ENCODE data around the gene BCAS1.
"Not testable (repeated sequence)": the region's sequence is repeated elsewhere in the genome, so short reads cannot be mapped to it uniquely, and the experiment has no call there.

The BCAS1 gene

DNA sequence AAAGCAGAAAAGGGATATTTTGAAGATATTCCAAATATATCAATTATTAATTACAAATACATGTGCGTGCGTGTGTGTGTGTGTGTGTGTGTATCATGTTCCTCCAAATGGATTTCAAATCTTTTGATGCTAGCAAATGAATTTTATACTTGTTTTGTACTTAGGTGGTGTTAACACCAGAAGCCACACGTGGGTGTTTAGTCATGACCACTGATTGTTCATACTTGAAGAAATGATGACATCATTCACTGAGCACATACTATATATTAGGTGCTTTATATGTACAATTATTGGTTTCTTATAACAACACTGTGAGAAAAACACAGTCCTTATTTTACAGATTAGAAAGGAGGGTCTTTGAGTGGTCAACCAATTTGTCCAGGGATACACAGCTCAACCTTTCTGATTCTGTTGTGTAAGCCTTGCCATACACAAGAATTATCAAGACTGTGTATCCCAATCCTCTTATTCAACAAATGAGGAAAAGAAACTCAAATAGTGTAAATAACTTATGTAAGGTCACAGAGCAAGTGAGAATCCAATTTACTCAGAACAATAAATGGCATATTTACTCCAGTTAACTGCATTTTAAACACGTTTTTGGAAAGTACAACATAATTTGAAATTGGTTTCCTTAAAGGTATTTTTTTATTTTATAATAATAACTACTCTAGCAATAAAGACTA lies 88.5 kb downstream of the BCAS1 start:
- no peak for DNase-seq

DNA sequence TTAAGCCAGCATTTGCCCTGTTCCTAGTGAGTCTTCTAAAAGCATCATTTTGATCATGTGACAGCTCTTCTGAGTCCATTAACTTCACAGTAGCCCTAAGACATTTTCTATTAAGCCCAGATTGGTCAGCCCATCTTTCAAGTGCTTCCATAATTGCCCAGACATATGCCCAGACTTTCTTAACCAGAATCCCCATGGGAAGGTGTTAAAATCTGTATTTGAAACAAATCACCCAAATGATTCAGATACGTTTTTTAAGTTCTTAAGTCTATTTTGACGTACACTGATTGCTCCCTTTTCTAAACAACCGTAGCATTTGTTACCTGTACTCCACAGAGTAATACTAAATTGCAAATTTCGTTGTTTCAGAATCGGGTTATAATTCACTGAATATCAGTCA lies 89.3 kb downstream of the BCAS1 start:
- no peak for DNase-seq

DNA sequence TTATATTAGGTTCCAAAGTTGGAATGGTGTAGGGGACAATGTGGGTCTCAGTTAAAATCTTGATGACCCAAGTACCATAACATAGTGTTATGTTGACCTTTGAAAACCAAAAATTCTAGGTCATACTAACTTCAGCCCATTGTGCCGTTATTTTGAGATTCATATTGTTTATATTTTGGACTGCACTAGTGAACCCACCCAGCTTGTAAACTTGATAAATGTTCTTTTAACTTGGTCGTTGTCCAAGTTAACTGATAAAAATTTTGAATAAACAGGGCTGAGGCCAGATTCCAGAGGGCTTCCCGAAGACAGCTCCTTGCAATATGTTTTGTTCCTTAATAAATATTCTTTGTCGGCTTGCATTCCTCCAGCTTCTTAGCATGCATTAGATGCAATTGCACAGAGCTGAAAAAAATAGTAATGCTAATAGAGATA lies 90.3 kb downstream of the BCAS1 start:
- DNase-seq = no peak

DNA sequence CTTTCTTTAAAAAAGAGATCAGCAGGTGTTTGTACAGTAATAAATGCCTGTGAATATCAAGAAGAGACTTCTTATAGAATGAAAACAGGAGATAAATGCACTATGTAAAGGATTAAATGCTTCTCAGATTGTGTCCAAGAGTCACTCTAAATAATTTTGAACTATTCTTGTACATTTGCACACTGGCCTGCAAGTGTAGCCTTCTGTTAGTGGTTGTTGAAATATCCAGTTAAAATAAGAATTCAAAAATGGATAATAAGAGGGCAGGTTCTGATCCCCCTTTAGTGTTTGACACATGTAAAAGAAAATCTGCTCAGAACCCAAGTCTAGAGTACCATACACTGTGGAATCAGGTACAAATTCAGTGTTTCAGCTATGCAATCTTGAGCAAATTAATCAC lies 91.9 kb downstream of the BCAS1 start:
- no peak for DNase-seq

DNA sequence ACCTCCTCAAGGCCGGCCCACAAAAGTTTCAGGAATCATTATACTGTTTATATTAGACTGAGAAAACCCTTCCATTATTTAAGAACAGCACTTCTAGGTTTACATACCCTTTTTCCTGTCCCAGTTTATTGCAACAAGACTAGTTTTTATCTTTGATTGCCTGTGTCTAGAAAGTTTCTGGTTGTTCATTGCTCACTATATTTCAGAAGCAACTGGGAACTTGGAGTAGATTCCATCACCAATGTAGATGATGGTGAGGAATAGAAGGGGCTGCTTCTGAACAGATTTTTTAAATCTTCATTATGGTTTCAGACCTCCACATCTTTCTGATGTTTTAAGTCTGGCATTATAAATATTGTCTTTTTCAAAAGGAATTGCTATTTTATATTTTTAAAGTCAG lies 93.0 kb downstream of the BCAS1 start:
- no peak for DNase-seq

DNA sequence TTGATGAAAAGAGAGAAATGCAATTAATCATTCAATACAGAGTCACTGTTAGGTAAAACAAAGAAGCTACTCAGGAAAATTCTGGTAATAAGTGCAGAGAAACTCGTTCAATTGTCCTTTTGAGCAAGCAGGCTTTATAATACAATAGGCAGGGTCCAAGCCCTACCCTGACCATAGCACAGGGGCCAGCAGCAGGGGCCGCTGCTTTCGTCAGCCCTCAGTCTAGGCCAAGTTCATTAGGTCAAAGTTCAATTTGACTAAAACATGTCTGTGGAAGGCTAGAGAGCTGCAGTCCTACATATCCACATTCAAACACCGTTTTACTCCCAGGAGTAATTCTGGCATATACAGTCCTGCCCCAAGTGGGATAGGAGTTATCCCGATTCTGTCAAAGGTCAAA lies 94.6 kb downstream of the BCAS1 start:
- no peak for DNase-seq

DNA sequence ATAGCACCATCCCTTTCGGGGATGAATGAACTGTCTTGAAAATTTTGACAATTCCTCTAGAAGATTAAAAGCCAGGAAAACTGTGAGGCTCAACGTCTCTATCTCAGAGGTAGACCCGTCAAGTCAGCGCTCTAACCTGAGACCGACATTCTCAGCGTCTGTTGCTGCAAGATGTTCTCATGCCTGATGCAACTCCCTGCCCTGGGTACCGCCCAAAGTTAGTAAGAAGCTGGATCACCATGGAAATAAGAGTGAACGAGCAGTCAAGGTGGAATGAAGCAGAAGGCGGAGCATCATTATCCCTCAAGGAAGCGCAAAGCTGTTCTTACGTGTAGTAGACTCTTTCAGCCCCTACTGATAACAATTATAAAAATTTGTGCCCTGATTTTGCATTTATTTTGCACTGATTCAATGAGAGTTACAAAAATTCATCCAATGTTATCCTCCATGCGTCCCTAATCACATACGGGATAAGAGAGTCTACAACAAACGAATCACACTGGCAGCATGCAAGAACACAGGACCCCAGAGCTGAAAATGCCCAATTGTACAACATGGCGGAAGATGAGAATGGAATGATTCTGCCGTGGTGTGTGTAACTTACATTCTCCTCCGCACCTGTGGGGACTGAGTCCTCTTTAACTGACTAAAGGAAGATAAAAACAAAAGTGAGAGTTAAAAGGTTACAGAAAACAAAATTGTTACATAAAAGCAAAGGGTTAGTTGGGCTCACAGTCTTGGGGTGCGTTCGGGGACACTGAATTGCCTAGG lies 95.4 kb downstream of the BCAS1 start:
- no peak for DNase-seq

DNA sequence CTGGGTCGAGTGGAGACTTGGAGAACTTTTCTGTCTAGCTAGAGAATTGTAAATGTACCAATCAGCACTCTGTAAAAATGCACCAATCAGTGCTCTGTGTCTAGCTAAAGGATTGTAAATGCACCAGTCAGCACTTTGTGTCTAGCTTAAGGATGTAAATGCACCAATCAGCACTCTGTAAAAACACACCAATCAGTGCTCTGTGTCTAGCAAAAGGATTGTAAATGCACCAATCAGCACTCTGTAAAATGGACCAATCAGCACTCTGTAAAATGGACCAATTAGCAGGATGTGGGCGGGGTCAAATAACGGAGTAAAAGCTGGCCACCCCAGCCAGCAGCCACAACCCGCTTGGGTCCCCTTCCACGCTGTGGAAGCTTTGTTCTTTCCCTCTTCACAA lies 96.5 kb downstream of the BCAS1 start:
- DNase-seq = not testable (repeated sequence)

DNA sequence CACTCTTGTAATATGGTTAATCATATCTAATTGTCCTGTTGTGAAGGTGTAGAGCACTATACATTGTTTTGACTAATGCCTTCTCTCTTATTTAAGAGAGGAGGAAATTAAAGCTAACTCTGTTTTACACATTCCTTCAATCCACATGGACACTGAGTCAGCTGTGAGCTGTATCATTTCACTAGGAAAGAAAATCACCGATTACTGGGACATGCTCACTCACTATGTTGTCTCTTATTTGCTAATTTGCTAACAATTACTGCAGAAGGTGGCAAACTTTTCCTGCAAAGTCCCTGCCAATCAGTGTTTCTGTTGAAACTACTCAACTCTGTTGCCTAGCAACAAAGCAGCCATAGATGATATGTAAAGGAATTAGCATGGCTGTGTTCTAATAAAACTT lies 98.2 kb downstream of the BCAS1 start:
- no peak for DNase-seq

DNA sequence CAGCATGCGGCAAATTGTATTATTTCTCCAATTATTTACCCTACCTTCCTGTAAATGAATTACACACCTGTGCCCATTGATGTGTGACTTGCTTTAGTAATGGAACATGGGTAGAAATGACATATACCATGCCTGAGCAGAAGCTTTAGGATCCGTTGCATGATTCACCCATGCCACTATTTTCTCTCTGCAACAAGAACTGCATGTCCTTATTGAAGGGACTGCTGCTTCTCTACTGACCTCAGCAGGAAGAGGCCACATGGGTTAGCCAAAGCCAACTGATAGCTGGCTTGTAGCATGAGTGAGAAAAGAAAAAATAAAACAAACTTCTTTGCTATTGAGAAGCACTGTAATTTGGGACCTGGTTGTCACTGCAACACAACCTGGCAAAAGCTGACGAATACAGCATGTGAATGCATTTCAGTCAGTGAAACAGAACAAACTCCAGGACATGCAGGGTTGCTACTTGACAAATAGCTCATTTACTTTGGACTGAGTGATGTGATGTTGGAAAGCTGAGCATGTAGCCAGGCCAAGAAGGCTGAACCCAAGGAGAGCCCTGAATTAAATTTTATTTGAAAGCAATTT lies 99.2 kb downstream of the BCAS1 start:
- no peak for DNase-seq

DNA sequence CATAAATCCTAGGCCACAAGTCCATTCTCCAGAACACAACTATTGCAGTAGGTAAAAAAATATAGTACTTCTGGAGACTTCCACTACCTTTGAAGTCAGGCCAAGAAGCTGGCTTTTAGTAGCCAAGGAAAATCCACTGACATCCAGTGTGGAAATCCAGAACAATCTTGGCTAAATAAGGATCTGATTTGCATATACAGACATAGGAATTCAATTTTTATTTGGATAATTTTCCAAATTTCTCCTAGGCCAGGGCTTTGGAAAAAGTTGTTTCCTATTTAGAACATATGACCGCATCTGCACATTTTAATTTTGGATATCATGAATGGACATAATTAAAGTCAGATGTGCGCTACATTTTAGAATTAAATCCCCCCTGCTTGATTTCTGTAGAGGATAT lies 100.2 kb downstream of the BCAS1 start:
- no peak for DNase-seq

DNA sequence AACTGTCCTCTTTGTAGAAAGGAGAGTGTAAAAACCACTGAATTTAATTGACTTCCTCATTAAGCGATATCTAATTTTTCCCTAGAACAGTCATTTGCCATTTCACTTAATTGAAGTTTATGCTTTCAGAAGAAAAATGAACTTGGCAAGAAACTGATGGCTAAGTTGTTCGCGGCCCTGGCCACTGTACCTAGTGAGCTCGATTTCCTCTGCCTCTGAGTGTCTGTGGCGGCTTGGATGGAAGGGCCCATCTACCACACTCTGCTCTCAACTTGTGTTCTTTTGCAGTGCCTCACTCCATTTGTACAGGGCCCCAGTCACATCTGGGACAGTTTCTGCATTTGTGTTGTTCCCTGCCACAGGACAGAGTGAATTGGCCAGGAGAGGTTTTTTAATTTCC lies 102.9 kb downstream of the BCAS1 start:
- no peak for DNase-seq

DNA sequence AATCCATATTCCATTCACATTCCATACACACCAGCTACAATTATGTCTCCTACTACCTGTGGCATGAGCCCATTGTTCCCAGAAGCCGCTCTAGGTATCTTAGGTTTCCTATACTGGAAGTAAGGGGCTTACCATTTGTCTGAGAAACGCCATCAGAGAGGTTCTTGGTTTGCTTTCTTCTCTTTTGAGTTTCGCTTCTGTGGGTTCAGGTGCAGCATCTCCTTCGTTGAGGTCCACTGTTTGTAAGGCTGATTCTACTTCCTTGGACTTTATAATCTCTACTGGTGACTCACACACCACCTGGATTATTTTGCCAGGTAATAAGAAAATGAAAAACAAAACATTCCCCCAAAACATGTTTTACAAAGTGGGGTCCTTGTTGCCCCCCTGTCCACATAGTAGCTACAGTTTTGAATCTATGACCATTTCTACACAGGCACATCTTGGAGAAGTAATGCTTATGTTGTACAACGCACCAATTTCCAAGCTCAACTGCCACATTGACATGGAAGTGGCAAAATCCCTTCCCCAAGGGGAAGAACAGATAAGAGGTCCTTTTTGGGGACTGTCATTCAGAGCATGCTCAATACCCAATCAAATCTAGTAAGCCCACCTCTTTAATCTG lies 103.5 kb downstream of the BCAS1 start:
- no peak for DNase-seq

DNA sequence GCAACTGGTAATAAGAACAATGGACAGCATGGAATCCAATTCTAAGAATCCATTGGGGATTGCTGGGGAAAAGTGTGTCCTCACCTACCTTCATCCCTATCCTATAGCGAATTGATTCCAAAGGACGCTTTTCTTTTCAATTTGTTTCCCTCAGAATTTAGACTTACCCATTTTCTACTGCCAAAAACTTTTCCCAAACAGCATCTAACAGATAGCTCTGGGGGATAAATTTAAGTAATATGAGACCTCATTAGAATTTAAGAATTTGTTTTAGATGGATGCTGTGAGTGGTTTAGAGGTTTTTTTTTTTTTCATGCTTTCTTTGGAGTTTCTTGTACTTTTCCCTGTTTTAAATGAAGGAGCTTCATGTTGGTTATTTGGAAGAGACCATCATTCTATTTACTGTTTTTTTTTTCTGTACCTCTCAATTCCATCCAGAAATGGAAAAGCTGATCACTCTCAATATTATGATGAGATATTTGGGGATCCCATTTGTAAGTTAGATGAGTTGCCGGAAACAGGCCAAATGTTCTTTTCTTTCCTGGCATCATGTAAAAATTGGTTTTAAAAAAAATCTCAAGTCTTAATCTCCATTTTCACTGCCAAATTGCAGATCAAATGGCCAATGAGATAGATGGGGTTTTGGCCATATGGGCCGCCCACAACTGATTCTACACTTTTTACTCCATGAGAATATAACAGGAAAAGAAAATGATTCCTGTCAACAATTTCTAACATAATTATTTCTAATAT lies 105.7 kb downstream of the BCAS1 start:
- DNase-seq = no peak

DNA sequence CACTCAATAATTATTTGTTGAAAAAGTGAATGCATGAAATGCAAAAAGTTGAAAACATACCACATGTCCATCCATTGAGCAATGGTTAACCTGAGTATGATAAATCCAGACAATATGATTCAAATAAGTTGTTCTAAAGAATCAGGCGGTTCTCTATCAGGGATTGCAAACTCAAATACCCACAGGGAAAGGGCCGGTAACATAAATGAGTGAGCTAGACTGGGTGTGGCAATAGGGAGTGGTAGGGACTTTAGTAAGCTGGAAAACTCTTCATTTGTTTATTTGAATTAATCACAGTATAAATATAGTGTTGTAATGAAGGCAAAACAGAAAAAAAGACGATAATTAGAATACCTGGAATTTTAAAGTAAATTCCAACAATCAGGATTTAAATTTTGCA lies 106.3 kb downstream of the BCAS1 start:
- no peak for DNase-seq

DNA sequence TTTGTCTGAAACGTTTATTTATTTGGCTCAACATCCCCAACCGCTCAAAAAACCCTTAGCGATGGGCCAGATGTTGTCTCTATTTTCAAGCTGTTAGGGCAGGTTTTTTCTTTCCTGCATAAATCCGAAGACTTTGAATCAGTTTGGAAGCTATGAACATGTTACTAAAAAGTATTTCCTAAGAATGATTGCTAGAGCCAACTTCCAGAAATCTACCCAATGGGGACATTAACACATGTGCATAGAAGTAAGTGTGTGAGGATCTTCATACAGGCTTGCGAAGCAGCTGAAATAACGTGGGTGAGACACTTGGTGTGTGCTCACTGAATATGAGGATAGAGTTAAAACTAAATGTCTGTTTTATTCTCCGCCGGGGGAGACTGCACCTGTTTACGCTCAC lies 106.8 kb downstream of the BCAS1 start:
- DNase-seq = no peak

DNA sequence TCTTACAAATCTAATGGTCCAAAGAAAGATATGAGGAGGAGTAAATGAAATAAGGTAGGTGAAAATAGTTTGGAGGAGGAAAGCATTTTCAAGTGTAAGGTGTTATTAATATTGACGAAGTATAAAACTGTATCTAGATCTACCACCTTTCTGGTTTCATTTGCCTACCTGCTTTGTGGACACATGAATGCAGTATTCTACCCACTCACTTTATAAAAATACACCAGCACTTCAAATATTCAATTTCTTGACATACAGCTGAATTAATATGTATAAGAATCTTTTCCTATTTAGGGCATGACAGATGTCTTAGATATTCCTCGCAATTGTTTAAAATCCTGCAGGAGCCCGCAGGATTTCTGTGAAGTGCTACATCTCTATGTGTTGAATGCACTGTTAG lies 108.0 kb downstream of the BCAS1 start:
- DNase-seq = no peak

DNA sequence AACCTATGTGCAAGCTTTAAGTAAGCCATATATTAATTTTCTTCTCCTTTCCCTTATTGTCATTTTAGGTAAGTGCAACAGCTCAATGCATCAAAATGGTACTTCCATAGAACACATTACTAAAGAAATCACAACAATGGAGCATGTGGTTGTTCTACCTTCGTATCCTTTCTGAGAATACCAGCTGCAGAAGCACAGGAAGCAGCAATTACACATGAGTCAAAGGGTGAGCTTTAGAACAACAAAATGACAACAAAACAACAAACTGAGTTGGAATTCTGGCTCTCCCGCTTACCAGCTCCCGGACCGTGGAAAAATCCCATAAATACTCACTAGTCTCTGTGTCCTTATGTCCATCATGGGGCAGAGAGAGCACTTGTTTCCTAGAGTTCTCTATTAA lies 108.9 kb downstream of the BCAS1 start:
- no peak for DNase-seq

DNA sequence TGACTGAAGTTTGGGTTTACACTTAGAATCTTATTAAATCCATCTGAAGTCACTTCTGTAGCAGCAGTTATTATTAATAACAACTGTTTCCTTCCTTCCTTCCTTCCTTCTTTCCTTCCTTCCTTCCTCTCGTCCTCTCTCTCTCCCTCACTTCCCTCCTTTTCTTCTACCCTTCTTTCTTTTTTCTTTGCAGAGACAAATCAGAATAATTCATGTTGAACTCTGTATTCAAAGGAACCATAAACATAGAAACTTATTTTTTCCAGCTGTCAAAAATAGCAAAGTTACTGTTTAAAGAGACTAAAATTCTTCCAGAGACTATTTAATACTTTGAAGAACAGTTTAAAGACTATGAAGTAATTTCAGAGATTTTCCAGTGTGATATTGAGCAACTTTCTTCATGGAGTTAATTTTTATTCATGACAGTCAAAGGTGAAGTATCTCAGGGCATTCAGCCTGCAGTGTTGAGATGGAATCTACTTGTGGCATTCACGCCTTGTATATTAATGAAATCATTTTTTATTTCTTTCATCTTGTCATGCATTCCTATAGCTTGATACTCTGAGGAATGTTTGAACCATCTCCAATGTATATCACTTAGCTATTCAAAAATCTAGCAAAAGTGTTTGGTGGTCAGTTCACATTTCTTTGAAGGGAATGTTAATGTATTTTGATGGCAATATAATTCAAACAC lies 109.7 kb downstream of the BCAS1 start:
- no peak for DNase-seq

DNA sequence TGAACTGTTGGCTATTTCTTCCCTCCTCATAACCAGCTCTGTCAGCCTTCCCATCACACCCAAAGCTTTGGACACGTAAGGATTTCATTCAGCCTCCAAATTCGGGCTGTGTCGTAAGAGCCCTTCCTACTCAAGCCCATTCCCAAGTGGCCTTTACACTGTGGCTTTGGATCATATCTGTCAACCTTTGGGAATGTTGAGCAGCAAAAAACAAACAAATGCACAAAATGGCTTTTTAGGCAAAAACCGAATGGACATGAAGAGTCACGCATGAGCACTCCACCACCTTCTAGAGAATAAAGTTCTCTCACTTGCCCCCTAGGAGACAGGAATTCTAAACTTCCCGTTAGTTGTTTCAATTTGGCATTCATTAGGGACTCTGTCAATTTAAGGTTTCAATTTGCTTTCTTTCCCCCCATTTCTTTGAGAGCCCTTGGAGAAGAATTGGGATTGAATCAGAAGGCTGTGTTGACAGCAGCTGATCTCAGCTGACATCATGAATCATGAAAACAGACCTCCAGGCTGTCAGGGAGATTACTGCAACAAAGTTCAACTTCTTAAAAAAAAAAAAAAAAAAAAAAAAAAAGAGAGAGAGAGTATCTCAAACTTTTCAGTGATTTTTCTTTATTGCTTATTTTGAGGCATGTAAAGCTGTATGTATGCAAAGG lies 110.3 kb downstream of the BCAS1 start:
- DNase-seq = no peak

DNA sequence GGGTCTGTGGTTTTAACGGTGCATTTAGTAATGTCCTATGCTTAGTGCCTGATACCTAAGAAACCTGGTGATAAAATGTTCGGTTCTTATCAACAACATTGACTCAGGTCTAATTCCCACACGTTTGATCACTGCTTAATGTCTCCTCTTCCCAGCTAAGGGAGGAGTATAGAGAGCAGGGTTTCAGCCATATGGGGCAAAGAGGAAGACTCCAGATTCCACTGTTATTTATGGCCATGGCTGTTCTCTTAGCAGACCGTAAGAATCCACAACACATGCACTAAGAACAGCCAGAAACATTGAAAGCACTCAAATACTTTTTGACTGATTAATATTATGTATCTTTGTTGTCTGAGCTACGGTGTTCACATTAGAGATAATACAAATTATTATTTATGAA lies 112.1 kb downstream of the BCAS1 start:
- DNase-seq = no peak

Data from NCI-H2171 (cell line).